ENCODE data around the gene RCSD1.

Gene RCSD1

DNA sequence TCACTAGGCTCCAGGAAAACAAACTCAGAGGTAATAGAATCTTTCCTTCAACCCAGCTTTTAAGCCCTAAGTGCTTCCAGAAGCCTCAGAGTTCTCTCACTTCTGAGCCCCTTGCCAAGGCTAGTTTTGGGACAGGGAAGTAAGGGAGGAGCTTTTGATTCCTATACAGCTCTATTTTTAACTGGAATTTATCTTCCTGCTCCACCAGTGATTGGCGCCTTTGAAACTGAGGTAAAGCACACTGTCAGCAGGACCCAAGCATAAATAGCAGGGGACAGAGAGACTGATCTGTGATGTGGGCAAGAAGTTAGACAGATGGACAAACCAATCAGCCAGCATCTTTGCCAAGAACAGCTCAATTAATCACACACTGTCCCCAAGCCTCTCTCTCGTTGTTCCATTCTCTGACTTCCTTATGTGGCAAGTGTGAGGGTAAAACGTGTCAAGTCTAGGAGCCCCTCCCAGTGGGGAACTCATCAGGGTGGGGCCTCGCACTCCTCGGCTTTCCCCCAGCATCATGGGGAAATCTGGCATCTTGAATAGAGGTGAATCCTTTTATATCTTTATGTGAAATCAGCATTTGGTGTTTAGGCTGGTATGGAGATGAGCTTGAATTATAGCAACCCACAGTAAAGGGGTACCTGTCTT, 51.5 kb downstream of the RCSD1 start:
- Histone ChIP-seq H3K27ac (ENCODE audit: low read depth, low read length) (peak overlapping the region; percentile 25; the same call in 1 of the 2 replicates), H3K36me3 (ENCODE audit: control insufficient read depth, low read length) (peaks cover 84% of the 10 kb centered on the region), H4K20me1 (ENCODE audit: control insufficient read depth, insufficient read depth, low read depth, low read length) (no peaks in the 10 kb centered on the region), H3F3A (ENCODE audit: control insufficient read depth, insufficient read depth) (peaks cover 6% of the 10 kb centered on the region), H3K9me3 (ENCODE audit: control insufficient read depth, insufficient read depth, low read length) (no peaks in the 10 kb centered on the region), H3K27me3 (ENCODE audit: control insufficient read depth, low read length) (no peaks in the 10 kb centered on the region), H3K4me3 (ENCODE audit: low read length) (no peak overlapping the region), H3K4me2 (ENCODE audit: low read length) (peak overlapping the region; percentile 55), H3K79me2 (ENCODE audit: control insufficient read depth, low read length) (peaks cover 45% of the 10 kb centered on the region), H3K9me2 (replicated peaks; ENCODE audit: control insufficient read depth, low read length) (no peaks in the 10 kb centered on the region), H3K4me1 (ENCODE audit: control insufficient read depth, low read length) (peaks cover 50% of the 10 kb centered on the region)
- TF ChIP-seq, protein P1, sequence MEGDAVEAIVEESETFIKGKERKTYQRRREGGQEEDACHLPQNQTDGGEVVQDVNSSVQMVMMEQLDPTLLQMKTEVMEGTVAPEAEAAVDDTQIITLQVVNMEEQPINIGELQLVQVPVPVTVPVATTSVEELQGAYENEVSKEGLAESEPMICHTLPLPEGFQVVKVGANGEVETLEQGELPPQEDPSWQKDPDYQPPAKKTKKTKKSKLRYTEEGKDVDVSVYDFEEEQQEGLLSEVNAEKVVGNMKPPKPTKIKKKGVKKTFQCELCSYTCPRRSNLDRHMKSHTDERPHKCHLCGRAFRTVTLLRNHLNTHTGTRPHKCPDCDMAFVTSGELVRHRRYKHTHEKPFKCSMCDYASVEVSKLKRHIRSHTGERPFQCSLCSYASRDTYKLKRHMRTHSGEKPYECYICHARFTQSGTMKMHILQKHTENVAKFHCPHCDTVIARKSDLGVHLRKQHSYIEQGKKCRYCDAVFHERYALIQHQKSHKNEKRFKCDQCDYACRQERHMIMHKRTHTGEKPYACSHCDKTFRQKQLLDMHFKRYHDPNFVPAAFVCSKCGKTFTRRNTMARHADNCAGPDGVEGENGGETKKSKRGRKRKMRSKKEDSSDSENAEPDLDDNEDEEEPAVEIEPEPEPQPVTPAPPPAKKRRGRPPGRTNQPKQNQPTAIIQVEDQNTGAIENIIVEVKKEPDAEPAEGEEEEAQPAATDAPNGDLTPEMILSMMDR (IDR thresholded peaks at IDR 0.05; ENCODE audit: low read depth, low read length, poor library complexity, severe bottlenecking): no peak
- TF ChIP-seq EZH2phosphoT487 (IDR thresholded peaks at IDR 0.05; ENCODE audit: borderline replicate concordance, low read length): no peak

DNA sequence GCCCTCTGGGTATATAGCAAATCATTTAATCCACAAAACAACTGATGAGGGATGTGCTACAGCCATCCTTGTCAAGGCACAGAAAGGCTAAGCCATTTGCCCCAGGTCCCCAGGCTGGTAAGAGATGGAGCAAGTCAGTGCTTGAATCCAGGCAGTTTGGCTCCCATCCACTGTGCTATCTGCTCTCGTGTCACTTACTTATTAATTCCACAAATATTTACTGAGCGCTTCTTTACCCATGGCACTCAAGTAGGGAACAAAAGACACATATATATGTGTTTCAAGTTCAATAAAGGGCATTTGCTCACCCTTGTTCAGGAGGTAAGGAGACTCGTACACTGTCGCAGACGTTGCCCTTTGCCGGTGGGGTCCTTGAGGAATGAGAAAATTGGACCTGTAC, 53.2 kb downstream of the RCSD1 start:
- no peak overlapping the region for H3K27ac ChIP-seq (ENCODE audit: low read depth, low read length)
- H3K36me3 ChIP-seq (ENCODE audit: control insufficient read depth, low read length): peaks cover 83% of the 10 kb centered on the region
- no peaks in the 10 kb centered on the region for H3K9me2 ChIP-seq (replicated peaks; ENCODE audit: control insufficient read depth, low read length)
- peaks cover 43% of the 10 kb centered on the region for H3K4me1 ChIP-seq (ENCODE audit: control insufficient read depth, low read length)
- peaks cover 6% of the 10 kb centered on the region for H3F3A ChIP-seq (ENCODE audit: control insufficient read depth, insufficient read depth)
- H3K27me3 ChIP-seq (ENCODE audit: control insufficient read depth, low read length): no peaks in the 10 kb centered on the region
- H3K79me2 ChIP-seq (ENCODE audit: control insufficient read depth, low read length): peaks cover 31% of the 10 kb centered on the region
- no peaks in the 10 kb centered on the region for H3K9me3 ChIP-seq (ENCODE audit: control insufficient read depth, insufficient read depth, low read length)
- 0 out of 2 replicates have a peak, but pooled peaks cover 2% of the 10 kb centered on the region for H4K20me1 ChIP-seq (ENCODE audit: control insufficient read depth, insufficient read depth, low read depth, low read length)
- TF ChIP-seq, protein P1 (IDR thresholded peaks at IDR 0.05; ENCODE audit: low read depth, low read length, poor library complexity, severe bottlenecking): no peak
- no peak for TF ChIP-seq EZH2phosphoT487 (IDR thresholded peaks at IDR 0.05; ENCODE audit: borderline replicate concordance, low read length)
- H3K4me2 ChIP-seq (ENCODE audit: low read length): no peak overlapping the region
- H3K4me3 ChIP-seq (ENCODE audit: low read length): no peak overlapping the region

DNA sequence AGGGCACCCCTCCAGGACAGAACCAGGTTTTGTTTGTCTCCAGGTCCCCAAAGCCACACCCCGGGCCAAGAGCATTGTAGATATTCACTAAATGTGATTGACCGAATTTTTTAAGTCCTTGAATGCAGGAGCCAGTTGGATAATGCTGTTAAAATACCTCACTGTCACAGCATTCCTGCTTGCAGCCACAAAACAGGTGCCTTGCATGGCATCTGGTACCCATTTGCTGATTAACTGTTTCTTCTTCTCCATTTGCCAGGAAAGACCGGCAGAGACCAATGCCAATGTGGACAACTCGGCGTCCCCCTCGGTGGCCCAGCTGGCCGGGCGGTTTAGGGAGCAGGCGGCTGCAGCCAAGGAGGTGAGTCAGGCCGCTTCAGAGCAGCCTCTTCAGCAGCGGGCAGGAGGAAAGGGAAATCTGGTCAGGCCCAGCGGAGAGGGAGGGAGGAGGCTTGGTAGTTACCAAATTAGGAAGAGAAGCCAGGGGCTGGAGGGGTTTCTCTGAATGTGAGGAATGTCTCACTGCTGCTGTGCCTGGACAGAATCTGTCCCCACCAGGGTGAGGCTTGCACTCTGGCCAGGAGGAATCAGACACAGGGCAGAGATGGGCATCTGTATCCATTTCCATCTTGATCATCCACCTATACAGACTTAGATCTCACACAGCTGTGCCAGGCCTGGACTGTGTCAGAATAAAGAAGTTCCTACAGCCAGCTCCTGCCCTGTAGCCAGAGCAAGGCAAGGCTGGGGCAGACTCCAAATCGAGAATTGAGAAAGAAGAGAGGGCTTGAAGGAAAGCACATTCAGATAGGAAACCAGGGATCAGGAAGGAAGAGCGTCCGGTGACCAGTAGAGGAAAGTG, 53.8 kb downstream of the RCSD1 start:
- no peaks in the 10 kb centered on the region for H3K27me3 ChIP-seq (ENCODE audit: control insufficient read depth, low read length)
- H3K36me3 ChIP-seq (ENCODE audit: control insufficient read depth, low read length): peaks cover 83% of the 10 kb centered on the region
- 0 out of 2 replicates have a peak, but pooled peaks cover 6% of the 10 kb centered on the region for H4K20me1 ChIP-seq (ENCODE audit: control insufficient read depth, insufficient read depth, low read depth, low read length)
- H3F3A ChIP-seq (ENCODE audit: control insufficient read depth, insufficient read depth): peaks cover 6% of the 10 kb centered on the region
- H3K9me2 ChIP-seq (replicated peaks; ENCODE audit: control insufficient read depth, low read length): no peaks in the 10 kb centered on the region
- TF ChIP-seq EZH2phosphoT487 (IDR thresholded peaks at IDR 0.05; ENCODE audit: borderline replicate concordance, low read length): no peak
- TF ChIP-seq, protein P1 (IDR thresholded peaks at IDR 0.05; ENCODE audit: low read depth, low read length, poor library complexity, severe bottlenecking): no peak
- no peak overlapping the region for H3K4me2 ChIP-seq (ENCODE audit: low read length)
- no peak overlapping the region for H3K27ac ChIP-seq (ENCODE audit: low read depth, low read length)
- no peak overlapping the region for H3K4me3 ChIP-seq (ENCODE audit: low read length)
- H3K9me3 ChIP-seq (ENCODE audit: control insufficient read depth, insufficient read depth, low read length): no peaks in the 10 kb centered on the region
- H3K4me1 ChIP-seq (ENCODE audit: control insufficient read depth, low read length): peaks cover 40% of the 10 kb centered on the region
- H3K79me2 ChIP-seq (ENCODE audit: control insufficient read depth, low read length): peaks cover 30% of the 10 kb centered on the region

All from DOHH2 (cell line).